ENCODE data around the gene DOP1A. TPM values are rescaled to one million over a fixed set of nuclear protein-coding genes. Genes with fewer than 3 reads are reported as not detected.

DOP1A gene
- total and polyA plus RNA-seq, 2 donors from 2014 or later = 5.1 to 31.6 TPM

- peaks cover 0 to 7% (median 0%) of the 10 kb centered on the region in 3 donors for H3K9me3 ChIP-seq (ENCODE audit: control insufficient read depth in 2 of 3, insufficient read depth in 1 of 3, low read length in 3 of 3)
- intact Hi-C loops (cut with DNase I) = no loop called here
- FAIRE-seq = no peak
- TF ChIP-seq, protein P1, sequence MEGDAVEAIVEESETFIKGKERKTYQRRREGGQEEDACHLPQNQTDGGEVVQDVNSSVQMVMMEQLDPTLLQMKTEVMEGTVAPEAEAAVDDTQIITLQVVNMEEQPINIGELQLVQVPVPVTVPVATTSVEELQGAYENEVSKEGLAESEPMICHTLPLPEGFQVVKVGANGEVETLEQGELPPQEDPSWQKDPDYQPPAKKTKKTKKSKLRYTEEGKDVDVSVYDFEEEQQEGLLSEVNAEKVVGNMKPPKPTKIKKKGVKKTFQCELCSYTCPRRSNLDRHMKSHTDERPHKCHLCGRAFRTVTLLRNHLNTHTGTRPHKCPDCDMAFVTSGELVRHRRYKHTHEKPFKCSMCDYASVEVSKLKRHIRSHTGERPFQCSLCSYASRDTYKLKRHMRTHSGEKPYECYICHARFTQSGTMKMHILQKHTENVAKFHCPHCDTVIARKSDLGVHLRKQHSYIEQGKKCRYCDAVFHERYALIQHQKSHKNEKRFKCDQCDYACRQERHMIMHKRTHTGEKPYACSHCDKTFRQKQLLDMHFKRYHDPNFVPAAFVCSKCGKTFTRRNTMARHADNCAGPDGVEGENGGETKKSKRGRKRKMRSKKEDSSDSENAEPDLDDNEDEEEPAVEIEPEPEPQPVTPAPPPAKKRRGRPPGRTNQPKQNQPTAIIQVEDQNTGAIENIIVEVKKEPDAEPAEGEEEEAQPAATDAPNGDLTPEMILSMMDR (IDR thresholded peaks at IDR 0.05; ENCODE audit: borderline replicate concordance, extremely low read depth, insufficient read depth) = no peak
- no peaks in the 10 kb centered on the region for H3K27me3 ChIP-seq (ENCODE audit: control insufficient read depth, insufficient read depth, low read length)
- no peaks in the 10 kb centered on the region for H3K4me1 ChIP-seq (ENCODE audit: control insufficient read depth in 2 of 3, insufficient read depth in 2 of 3, low read depth in 1 of 3, low read length in 3 of 3)
- no peak overlapping the region for H3K4me3 ChIP-seq (ENCODE audit: low read length in 3 of 3)
- H3K9ac ChIP-seq (ENCODE audit: low read length in 3 of 3) = no peak overlapping the region
- peaks cover 0 to 3% (median 2%) of the 10 kb centered on the region in 3 donors for H3K36me3 ChIP-seq (ENCODE audit: control insufficient read depth in 2 of 3, insufficient read depth in 3 of 3, low read length in 3 of 3)
- H3K27ac ChIP-seq (ENCODE audit: low read depth in 2 of 2, low read length in 2 of 2) = no peak overlapping the region
- no peak for DNase-seq
These were observed 35.8 kb upstream of the DOP1A start for GRCh38 chr6:83031689-83032088.

DNA sequence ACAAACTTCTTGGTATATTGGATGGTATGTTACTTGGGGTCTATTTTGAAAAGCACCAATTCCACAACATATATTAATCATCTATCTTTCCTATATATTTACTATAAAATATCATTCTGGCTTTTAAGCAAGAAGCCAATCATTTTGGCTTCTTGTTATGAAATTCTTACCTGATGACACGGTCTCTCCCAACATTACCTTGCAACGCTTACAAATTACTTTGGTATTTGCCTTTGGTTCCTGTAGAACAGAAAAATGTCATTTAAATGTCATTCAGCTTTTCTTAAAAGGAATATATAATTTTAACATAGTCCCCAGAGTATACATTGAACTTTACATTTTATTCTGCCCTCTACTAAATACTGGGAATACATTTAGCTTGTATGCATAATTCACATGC, 29.2 kb upstream of the DOP1A start:
- H3K36me3 ChIP-seq (ENCODE audit: control insufficient read depth in 2 of 3, insufficient read depth in 3 of 3, low read length in 3 of 3) = peaks cover 0 to 3% (median 0%) of the 10 kb centered on the region in 3 donors
- no peak overlapping the region for H3K27ac ChIP-seq (ENCODE audit: low read depth in 2 of 2, low read length in 2 of 2)
- no peaks in the 10 kb centered on the region for H3K27me3 ChIP-seq (ENCODE audit: control insufficient read depth, insufficient read depth, low read length)
- no peak overlapping the region for H3K4me3 ChIP-seq (ENCODE audit: low read length in 3 of 3)
- no peaks in the 10 kb centered on the region for H3K9me3 ChIP-seq (ENCODE audit: control insufficient read depth in 2 of 3, insufficient read depth in 1 of 3, low read length in 3 of 3)
- no peaks in the 10 kb centered on the region for H3K4me1 ChIP-seq (ENCODE audit: control insufficient read depth in 2 of 3, insufficient read depth in 2 of 3, low read depth in 1 of 3, low read length in 3 of 3)
- TF ChIP-seq, protein P1 (IDR thresholded peaks at IDR 0.05; ENCODE audit: borderline replicate concordance, extremely low read depth, insufficient read depth) = no peak
- H3K9ac ChIP-seq (ENCODE audit: low read length in 3 of 3) = no peak overlapping the region
- DNase-seq (no peak), FAIRE-seq (no peak)
- intact Hi-C loops (cut with DNase I) = no loop called here

DNA sequence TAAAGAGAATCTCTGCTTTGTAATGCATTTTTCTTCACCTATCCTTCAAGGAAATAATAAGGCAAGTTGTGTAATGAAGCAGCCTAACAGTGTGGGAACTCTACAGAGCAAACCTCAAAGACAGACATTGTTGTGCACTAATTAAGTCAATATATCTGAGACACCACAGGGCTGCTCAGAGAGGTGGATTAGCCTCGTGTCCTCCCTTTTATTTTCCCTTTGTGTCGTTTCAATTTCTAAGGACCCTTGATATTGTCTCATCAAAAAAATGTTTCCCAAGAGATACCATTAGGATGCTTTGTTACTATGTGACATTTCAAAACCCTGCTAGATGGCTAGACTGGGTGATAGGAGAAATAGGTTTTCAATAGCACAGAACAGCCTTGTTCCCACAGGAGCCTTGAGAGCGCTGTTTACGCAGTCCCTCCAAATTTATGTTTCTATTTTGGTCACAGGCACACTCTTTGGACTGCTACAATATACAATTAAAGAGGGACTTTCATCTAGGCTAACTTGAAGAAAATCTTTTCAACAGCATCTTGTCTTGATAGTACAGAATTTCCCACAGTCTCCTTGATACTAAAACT, 24.9 kb upstream of the DOP1A start:
- Histone ChIP-seq H3K9me3 (ENCODE audit: control insufficient read depth in 2 of 3, insufficient read depth in 1 of 3, low read length in 3 of 3) (no peaks in the 10 kb centered on the region), H3K4me1 (ENCODE audit: control insufficient read depth in 2 of 3, insufficient read depth in 2 of 3, low read depth in 1 of 3, low read length in 3 of 3) (no peaks in the 10 kb centered on the region), H3K9ac (ENCODE audit: low read length in 3 of 3) (no peak overlapping the region), H3K36me3 (ENCODE audit: control insufficient read depth in 2 of 3, insufficient read depth in 3 of 3, low read length in 3 of 3) (peaks cover 0 to 3% (median 0%) of the 10 kb centered on the region in 3 donors), H3K27me3 (ENCODE audit: control insufficient read depth, insufficient read depth, low read length) (no peaks in the 10 kb centered on the region), H3K4me3 (ENCODE audit: low read length in 3 of 3) (no peak overlapping the region), H3K27ac (ENCODE audit: low read depth in 2 of 2, low read length in 2 of 2) (no peak overlapping the region)
- TF ChIP-seq, protein P1 (IDR thresholded peaks at IDR 0.05; ENCODE audit: borderline replicate concordance, extremely low read depth, insufficient read depth) = no peak
- intact Hi-C loops (cut with DNase I) = no loop called here
- FAIRE-seq = no peak
- DNase-seq = no peak
